Adrenal gland (tissue), 5 donors: ENCODE measurements around the gene ATP1B3.

ENCODE experiments used
- POLR2A ChIP-seq, 2 donors: fragments of 450-650 bp; IDR thresholded peaks; one replicate each; pipeline ENCODE4 v1.6.1; 2017; ENCODE audit warnings: antibody characterized with exemption in 2 of 2, mild to moderate bottlenecking in 2 of 2, moderate library complexity in 1 of 2
- TF ChIP-seq, protein P1 (sequence below), 6 experiments: fragments of 450-650 bp in 4 of 6; fragments of 200-600 bp in 2 of 6; sonication (generic) in 1 of 6; IDR thresholded peaks; 1 replicate in 5 of 6; 2 replicates in 1 of 6; pipeline versions ENCODE4 v1.5.1 to v1.8.0; 2016 to 2021; ENCODE audit warnings: antibody characterized with exemption in 6 of 6, mild to moderate bottlenecking in 2 of 6, moderate library complexity in 1 of 6
- donor health status: DM: no; HTN: no; CAD: no.

DNA sequence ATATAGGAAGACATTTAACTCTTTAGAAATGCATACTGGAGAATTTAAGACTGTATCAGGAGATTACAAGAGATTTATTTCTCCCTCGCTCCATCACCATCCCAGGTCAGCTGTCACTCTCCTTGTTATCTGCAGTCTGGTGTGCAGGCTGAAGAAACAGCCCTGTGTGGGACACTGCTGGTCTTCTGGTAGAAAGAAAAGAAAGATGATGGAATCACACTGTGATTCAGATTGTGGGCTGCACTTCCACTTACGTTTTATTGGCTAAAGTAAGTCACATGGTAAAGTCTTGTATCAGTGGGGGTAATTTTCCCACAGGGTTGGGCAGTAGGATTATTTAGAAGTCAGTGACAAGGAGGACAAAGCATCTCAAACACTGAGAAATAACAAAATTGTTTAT, 18.1 kb upstream of the ATP1B3 start:
- TF ChIP-seq, protein P1, sequence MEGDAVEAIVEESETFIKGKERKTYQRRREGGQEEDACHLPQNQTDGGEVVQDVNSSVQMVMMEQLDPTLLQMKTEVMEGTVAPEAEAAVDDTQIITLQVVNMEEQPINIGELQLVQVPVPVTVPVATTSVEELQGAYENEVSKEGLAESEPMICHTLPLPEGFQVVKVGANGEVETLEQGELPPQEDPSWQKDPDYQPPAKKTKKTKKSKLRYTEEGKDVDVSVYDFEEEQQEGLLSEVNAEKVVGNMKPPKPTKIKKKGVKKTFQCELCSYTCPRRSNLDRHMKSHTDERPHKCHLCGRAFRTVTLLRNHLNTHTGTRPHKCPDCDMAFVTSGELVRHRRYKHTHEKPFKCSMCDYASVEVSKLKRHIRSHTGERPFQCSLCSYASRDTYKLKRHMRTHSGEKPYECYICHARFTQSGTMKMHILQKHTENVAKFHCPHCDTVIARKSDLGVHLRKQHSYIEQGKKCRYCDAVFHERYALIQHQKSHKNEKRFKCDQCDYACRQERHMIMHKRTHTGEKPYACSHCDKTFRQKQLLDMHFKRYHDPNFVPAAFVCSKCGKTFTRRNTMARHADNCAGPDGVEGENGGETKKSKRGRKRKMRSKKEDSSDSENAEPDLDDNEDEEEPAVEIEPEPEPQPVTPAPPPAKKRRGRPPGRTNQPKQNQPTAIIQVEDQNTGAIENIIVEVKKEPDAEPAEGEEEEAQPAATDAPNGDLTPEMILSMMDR (IDR thresholded peaks at IDR 0.05) = no peak
- no peak for TF ChIP-seq POLR2A (IDR thresholded peaks at IDR 0.05)
